NCI-H128 (cell line): ENCODE measurements around the gene UMAD1.
A peak's percentile ranks its signal among the peaks of the same experiment; 100 is the strongest.

Experiments used
- DNase-seq: peaks from one replicate; lab custom pipeline; 2025; ENCODE audit not compliant: unreplicated experiment; lab: John Stamatoyannopoulos, UW

UMAD1 gene

DNA sequence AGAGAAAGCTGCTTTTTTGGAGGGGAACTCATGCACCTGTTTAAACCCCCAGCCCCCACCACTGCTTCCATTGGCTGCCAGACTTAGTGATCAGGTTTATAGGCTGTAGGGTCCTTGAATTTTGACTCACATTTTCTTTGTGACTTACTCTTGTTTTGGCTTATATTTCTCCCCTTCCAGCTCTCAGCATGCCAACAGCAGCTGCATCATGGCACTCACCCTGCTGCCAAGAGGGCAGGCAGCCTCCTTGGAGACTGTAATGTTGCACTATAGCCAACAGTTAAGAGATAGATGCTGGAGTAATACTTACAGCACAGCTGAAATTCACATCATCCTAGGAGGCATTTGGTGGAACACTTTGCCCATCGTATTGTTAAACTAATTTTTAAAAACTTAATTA, 230.0 kb downstream of the UMAD1 start:
- no peak for DNase-seq

DNA sequence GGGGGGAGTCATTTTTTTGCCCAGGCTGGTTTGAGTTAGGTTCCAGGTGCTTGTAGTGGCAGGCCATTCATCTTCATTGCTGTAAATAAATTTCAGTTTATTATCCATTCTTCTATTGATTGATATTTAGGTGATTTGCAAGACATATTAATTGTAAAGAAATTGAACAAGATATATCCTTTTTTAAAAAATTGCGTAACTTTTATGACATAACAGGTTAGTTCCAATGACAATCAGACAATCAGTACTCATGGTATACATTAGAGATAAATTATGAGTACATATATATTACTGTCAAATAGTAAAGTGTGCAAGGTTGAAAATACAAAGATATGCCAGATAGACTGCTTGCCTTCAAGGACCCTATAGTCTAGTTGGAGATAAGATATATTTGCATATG, 235.9 kb downstream of the UMAD1 start:
- DNase-seq, result no peak

DNA sequence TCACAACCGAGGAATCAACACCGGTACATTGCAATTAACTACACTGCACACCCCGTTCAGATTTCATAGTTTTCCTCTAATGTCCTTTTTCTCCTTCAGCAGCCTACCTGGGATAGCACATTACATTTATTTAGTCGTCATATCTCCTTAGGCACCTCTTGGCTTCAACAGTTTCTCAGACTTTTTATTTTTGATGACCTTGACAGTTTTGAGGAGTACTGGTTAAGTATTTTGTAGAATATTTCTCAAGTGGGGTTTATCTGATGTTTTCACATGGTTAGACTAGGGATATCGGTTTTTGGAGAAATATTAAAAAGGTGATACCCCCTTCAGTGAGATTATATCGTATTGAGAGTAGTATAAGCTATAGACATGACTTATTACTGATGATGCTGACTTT, 241.0 kb downstream of the UMAD1 start:
- DNase-seq, result no peak

DNA sequence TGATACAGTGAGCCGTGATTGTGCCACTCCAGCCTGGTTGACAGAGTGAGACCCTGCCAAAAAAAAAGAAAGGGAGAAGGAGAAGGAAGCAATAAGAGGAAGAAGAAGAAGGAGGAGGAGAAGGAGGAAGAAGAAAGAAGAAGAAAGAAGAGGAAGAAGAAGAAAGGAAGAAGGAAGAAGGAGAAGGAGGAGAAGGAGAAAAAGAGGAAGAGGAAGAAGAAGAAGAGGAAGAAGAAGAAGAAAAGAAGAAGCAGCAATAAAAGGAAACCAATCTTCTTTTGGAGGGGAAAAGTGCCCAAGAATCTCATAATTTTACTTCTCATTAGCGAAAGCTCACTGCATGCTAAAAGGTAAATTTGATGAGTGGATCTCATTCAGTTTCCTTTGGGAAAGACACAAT, 242.3 kb downstream of the UMAD1 start:
- DNase-seq, result no peak

DNA sequence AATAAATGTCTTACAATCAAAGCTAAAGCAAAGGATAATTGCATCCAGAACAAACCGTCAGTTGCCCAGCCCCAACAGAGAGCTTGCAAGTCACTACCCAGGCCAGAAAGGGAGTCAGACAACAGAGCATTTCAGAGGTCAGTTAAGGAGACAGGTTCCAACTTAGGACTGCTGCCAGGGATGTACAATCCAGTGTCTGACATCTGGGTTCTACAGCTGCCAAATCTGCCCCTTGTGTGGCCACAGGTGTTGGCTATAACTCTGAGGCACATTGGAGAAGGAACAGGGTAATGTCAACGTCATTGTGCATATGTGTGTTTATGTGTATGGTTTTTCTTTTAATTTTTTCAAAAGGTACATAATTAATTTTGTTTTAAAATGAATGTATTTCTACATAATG, 242.8 kb downstream of the UMAD1 start:
- DNase-seq, result no peak

DNA sequence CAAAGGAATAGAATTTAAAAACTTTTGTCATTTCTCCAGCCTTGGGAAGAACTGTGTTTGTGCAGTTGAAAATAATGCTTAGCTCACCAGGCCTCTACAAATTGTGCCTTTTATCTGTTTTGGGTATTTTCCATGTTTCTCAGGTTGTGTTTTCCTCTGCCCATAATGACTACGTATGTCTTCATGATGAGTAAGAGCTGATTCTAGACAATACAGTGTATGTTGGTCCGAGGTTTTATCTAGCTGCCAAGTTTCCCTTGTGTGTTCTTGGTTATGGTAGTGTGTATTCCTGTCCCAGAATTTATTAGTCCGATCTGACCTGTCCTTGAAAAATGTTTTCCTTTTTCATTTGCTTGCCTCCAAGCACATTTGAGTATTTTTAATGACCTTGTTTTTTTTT, 244.3 kb downstream of the UMAD1 start:
- DNase-seq, result no peak

DNA sequence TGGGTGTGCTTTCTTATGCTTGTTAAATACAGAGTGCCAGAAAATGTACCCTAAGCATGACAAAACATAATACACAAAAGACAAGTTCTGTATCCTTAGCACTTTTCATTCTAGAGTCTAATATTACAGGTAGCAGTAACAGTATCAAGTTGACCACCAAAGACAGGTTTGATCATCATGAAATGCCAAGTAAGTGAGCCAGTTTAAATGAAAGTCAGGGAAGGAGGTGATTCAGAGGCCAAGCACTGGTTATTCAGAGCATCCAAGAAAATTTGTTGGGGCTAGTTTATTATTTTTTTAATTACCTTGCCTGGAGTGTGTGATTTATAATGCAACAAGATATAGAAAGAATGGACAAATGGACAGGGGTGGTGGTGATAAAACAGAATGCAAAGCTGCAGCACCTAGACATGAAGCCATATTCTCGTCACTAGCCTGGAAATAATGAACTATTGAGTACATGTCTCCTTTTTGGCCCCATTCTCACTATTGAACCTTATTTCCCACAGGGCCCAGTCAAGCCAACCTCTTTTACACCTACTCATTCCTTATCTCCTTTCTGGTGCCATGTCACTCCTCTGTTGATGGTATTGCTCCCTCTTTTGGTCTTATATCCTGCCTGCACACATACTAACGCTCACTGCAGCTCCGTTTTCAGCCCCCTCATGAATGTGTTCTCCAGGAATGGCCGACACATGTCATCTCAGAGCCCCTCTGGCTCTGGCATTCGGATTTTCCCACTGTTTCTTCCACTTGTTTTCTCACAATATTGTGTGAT, 249.4 kb downstream of the UMAD1 start:
- DNase-seq, result no peak

DNA sequence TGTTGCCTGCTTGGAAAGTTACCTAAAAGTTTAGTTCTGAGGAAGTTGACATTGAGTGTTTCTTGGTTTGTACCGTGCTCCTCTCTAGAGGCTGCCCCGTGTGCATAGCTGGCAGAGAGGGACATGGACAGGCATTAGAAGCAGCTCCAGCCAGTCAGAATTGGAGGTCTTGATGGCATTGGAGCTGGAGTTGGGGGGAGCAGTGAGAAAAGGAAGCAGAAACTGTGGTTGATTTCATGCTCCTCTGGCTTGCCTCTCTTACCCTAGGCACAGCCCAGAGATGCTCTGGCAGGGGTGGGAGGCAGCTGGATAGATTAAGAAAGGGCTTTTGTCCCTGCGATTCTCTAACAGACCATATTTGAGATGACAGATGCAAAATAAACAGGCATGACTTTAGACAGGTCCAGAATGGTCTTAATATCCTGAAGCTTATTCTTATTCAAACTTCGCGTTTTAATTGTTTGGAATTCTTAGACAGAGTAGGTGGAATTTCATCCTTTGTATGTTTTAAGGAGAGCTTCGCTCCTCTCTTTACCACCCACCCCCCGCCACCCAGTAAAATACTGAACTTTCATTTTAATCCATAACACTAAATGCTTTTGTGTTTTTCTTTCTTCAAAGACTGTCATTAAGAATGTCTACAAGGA, 254.6 kb downstream of the UMAD1 start:
- DNase-seq, result no peak

DNA sequence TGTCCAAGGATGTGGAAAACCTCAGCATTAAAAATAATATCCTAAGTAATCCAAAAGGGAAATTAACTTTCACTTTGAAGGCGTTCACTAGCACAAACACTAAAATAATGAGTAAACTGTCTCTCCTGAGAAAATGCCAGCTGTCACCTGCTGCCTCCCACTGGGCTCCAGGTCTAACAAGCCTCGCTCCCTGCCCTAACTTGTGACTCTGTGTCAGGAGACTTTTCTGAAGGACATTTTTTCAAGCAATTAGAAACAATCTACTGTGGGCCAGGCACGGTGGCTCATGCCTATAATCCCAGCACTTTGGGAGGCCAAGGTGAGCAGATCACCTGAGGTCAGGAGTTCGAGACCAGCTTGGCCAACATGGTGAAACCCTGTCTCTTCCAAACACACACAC, 255.2 kb downstream of the UMAD1 start:
- DNase-seq, result peak; percentile 9

DNA sequence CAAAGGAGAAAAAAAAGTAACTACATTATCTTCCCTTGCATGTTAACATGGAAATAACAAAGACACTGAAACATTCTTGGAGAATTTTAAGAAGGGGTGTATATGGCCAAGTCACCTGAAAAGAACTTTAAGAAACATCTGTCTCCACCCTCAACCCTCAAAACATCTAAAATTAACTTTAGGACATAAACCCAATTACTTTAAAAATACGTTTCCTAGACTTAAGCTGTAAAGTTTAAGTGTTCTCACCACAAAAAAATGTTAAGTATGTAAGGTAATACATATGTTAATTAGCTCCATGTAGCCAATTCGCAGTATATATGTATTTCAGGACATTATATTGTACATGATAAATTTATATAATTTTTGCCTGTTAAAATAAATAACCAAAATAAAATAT, 257.0 kb downstream of the UMAD1 start:
- DNase-seq, result no peak

DNA sequence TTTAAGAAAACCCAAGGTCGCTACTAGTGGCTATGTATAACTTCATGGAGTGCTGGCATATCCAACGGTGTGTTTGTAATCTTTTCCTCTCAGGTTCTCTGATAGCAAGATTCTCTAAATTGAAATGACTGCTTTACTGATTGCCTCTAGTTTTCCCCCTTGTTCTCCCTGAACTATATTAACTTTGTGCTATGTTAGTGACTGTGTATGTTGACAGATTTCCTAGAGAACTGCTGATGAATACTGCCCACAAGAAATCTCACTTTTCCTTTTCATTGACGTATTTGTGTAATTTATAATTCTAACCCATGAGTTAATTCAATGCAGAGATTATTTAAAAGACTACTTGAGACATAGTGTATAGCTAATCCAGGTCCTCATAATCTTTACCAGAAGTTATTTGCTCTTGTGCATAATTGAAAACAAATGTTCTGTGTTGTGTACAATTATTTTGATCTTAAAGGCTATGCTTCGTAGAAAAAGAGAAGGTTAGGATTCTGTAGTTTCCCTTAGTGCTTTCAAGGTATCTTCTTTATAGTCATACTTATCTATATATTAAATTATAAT, 257.5 kb downstream of the UMAD1 start:
- DNase-seq, result no peak

DNA sequence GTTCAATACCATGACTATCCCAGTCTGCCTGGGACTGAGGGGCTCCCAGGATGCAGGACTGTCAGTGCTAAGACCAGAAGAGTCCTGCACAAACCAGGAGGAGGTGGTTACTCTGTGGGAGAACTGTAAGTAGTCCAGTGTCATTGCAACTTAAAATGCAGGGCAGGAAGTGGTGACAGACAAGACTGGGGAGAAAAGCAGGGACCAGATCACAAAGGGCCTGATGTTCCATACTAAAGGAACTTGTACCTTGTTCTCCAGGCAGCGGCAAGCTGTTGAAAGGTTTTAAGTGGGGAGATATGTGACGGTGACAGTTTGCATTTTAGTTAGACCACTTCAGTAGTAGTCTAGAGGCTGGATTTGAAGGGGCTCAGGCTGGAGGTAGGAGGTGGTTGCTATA, 262.3 kb downstream of the UMAD1 start:
- DNase-seq, result no peak

DNA sequence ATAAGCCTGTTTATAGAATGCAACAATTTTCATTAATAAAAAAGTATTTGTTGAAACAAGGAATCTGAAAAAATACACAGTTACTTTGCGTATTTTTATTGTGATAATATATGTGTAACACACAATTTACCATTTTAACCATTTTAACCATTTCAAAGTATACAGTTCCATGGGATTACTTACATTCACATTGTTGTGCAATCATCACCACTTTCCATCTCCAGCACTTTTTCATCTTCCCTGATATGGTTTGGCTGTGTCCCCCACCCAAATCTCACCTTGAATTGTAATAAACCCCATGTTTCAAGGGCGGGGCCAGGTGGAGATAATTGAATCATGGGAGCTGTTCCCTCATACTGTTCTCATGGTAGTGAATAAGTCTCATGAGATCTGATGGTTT, 266.8 kb downstream of the UMAD1 start:
- no peak for DNase-seq

DNA sequence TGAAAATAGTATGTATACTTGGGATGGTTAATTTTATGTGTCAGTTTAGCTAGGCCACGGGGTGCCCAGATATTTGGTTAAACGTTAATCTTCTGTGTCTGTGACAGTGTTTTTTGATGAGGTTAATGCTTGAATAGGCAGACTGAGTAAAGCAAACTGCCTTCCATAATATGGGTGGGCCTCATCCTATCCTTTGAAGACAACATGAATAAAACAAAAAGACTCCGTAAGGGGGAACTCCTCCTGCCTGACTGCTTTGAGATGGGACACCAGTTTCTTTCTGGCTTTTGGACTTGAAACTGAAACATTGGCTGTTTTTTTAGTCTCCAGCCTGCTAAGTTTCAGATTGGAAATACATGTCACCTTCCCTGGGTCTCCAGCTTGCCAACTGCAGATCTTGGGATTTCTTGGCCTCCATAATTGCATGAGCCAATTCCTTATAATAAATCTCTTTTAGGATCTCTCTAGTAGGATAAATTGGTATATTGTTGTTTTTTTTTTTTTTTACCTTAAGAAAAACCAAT, 268.1 kb downstream of the UMAD1 start:
- DNase-seq, result no peak

DNA sequence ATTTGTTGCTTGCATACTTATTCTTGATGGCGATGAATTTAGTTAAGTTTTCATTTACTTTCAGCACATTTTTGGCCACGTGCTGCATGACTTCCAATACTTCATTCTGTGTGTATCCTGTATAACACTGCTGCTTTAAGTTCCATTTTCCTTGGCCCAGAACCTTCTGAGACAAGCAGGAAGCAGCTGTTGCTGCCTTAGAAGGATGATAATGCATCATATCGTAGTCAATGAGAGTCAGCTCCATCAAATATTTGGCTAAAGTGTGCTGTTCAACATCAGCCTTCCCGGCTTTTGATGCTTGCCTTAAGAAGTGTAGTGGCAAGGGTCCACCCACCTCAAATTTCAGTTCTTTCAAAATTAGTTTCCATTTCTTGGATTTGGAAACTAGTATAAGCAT, 268.8 kb downstream of the UMAD1 start:
- no peak for DNase-seq

DNA sequence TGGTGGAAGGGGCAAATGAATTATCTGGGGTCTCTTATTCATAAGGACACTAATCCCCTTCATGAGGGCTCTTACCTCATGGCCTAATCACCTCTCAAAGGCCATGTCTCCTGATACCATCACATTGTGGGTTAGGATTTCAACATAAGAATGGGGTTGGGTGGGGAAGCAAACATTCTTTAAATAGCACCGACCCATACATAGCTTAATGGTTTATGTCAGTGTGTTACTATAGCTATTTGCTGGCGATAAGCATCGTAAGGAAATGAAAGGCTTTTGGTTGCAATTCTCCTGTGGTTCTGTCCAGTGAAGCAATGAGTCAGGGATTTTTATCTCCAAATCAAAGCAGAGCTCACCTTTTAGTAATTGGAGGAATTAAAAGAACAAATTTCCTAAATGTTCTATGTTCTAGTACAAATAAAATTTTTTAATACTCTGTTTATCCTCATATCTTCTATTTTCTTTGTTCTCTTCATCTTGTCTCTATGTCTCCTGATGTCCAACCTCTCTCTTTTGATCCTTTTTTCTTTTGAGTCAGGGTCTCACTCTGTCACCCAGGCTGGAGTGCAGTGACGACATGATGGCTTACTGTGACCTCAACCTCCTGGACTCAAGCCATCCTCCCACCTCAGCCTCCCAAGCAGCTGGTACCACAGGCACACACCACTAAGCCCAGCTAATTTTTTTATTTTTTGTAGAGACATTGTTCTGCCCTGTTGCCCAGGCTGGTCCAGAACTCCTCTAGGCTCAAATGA, 271.0 kb downstream of the UMAD1 start:
- DNase-seq, result no peak

DNA sequence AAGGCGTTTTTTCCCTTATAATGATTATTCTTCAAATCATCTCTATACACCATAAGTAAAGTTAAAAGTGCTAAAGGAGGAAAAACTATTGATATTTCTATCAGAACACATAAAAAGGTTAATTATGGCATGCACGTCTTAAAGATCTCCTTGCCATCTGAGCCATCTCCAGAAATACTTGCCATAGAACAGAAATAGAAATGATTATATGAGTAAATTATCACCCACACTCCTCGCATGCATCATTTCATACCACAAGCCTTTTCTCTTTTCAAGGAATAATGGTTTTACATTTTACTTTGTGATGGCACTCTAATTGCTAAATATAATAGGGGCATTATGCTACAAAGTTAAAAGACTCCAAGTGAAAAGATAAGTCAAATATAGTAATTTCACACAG, 272.4 kb downstream of the UMAD1 start:
- no peak for DNase-seq

DNA sequence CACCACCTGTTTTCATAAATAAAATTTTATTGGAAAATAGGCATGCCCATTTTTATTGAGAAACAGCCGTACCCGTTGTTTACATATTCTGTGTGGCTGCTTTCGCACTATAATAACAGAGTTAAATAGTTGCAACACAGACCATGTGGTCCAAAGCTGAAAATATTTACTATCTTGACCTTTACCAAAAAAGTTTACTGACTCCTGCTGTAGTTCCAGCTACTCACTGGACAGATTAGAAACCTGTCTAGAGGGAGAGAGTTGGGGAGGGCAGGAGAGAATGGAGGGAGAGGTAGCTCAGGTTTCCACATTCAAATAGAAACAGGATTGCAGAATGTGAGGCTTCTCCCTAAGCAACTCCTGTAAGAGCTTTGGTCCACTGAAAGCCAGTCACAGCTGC, 273.0 kb downstream of the UMAD1 start:
- no peak for DNase-seq

DNA sequence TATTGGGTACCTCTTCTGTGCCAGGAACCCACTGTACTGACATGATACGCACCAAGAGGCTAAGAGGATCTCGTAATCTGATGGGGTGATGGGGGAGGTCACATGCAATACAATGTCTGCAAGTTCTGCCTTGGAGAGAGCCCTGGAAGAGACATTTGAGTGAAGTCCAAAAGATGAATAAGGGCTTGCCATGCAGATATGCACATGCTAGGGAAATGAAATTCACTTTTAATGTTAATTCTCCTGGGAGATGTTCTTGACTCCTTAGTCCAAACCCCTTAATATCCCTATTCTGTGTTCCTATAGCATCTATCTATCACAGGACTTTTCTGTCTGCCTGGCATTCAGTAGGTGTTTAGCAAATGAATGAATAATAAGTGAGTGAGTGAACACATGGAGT, 274.0 kb downstream of the UMAD1 start:
- DNase-seq, result no peak

DNA sequence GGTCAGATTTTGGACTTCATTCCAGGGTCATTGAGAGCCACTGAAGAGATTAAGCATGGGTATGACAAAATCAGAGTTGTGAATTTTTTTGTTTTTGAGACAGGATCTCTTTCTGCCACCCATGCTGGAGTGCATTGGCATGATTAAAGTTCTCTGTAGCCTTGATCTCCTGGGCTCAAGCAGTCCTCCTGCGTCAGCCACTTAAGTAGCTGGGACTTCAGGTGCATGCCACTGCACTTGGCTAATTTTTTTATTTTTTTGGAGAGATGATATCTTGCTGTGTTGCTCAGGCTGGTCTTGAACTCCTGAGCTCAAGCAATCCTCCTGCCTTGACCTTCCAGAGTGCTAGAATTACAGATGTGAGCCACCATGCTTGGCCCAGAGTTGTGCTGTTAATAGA, 275.5 kb downstream of the UMAD1 start:
- no peak for DNase-seq

DNA sequence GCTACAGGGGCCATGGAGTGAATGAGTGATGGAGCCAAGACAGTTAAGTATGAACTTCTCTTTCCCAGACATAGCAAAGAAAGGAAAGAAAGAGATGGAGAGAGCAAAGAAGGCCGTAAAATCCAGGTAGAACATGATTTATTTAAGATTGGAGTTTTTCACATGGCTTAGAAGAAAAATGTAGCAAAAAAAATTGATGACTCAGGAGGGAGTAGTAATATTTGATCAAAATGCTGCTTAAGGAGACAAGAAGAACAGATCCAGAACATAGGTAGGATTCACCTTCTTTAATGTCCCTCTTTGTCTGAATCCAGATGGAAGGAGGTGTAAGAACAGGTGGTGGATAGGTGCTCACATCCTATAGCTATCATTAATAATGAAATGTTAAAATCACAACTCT, 277.0 kb downstream of the UMAD1 start:
- DNase-seq, result no peak
